Activated CD4-positive, alpha-beta T cell treated with anti-CD3 and anti-CD28 coated beads, Interleukin-2, amount 50 U/mL, for 1 hour (primary cell): ENCODE results near the gene LUZP2.

Source experiments
- DNase-seq: peaks from one replicate; pipeline ENCODE4 v3.0.0-alpha.2; 2020

Gene LUZP2

DNA sequence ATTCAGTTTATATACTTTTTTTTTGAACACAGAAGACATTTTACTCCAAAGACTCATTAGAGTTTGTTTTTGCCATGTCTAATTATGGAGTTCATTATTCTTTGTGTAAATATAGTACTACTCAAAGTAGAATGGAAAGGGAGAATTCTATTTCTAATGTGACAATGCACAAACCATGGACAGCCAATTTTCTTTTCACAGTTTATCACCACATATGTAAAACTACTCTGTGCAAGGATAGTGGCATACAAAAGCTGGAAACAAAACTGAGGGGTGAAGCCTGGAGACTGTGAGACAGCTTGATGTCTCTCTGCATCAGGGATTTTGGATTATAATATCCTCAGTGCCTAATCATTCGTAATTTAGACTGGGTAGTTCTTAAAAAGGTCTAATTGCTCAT, 75.5 kb downstream of the LUZP2 start:
- DNase-seq = no peak

DNA sequence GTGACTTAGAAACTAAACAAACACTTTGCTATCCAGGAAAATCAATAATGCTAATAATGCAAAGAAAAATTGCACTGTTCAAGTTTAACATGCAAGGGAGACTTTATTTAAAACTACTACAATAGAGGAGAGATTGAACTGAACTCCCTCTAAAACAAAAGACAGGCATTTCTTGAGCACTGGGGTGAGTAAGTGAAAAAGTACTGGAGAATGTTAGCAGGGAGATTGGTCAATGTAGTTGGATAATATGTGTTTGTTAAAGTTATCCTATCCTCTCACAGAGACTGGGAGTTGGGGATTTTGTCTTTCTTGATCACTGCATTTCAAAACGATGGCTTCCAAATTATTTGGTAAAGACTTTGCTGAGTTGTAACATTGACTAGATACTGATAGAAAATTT, 77.6 kb downstream of the LUZP2 start:
- DNase-seq = no peak

DNA sequence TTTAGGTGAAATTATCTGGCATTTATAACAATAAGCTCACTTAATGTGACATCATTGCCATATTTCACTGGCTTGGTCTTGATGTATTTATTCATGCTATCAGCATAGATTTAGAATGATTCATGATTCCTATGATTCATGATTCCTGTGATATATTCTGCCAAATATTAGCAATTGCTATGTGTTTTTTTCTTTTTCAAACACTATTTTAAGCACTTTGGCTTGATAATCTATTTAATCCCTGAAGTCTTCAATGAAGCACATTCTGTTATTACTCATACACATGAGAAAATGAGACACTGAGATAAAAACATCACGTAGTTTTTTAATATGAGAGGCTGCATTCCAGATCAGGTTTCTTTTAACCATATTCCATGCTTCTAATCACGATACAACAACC, 78.5 kb downstream of the LUZP2 start:
- DNase-seq = no peak

DNA sequence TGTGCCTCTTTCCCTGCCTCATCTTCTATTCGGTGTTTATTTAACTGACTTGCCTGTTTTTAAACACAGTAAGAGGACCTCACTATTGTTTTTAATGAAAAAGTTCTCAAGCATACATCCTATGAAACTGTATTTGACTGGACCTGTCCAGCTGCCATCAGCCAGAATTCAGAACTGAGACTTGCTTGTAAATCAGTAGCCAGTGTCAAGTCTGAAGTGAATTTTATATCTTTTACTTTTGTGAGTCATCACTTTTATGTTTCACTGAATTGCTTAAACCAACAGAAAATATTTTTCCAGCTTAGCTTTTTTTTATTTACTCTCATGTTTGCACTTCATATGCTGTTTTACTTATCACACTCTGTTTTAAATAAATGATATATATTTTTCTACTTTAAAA, 88.3 kb downstream of the LUZP2 start:
- DNase-seq = no peak

DNA sequence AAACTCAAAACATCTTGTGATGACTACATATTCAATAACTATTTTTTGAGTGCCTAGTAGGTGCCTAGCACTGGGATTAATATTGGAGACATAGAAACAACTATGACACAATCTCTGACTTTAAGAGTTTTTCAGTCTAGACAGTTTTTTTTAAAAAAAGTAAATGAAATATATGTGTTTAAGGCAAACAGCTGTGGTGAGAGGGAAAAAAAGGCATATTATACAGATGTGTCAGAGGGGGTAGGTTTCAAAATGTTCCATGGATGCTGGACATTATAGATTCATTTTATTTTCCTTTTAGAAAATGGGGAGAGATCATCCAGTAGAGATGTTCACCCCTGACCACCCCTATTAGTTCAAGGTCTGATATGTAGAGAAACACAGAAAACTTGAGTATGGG, 90.8 kb downstream of the LUZP2 start:
- no peak for DNase-seq

GRCh38 chr11:24588081-24588480, 91.2 kb downstream of the LUZP2 start:
- no peak for DNase-seq

DNA sequence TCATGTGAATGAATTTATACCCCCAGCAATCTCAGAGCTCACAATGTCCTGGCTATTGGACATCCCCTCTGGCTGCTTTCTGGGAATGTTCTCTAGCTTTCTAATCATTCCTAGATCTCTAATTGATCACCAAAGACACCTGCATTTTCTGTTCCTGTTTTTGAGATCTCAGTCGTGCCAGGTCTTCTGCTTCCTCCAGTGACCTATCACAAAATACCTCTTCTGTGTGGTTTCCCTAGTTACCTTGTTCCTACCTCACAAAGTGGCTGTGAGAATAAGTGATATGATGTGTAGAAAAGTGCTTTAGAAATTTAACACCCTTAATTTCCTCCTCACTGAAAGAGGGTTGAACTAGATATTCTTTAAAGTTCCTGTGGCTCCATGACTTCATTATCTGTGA, 92.2 kb downstream of the LUZP2 start:
- no peak for DNase-seq

DNA sequence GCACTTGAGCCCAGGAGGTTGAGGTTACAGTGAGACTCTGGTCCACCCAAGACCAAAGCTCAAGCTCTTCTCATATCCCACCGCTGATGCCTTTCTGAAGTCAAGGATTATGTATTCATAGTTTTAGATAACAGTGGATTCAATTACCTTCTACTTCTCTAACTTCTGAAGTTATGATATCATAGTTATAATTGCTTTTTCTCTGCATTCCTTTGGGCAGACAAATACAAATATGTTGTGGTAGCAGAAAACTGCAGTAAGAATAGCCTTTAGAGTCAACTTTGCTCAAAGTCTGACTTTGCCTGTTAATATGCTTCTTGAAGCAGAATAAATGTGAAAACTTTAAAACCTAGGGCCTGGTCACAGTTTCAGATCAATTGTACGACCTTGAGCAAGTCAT, 94.4 kb downstream of the LUZP2 start:
- no peak for DNase-seq

GRCh38 chr11:24592360-24592759, 95.5 kb downstream of the LUZP2 start:
- DNase-seq = no peak

DNA sequence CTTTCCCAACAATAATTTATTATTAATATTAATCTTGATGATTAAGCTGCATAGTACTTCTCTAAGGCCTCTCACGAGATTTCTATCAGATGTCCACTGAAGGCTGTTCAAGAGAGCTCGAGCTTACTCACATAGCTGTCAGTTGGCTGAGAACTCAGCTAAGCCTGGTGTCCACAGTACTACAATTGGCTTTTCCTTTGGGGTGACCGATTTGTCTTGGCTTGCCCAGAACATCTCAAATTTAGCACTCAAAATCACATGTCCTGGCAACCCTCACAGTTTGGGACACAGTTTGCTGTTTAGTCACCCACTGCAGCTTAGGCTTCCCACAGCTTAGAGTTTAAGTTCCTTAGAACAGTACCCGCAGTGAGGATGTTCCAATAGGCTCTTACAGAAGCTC, 96.5 kb downstream of the LUZP2 start:
- DNase-seq = no peak

GRCh38 chr11:24594401-24594800, 97.5 kb downstream of the LUZP2 start:
- no peak for DNase-seq

DNA sequence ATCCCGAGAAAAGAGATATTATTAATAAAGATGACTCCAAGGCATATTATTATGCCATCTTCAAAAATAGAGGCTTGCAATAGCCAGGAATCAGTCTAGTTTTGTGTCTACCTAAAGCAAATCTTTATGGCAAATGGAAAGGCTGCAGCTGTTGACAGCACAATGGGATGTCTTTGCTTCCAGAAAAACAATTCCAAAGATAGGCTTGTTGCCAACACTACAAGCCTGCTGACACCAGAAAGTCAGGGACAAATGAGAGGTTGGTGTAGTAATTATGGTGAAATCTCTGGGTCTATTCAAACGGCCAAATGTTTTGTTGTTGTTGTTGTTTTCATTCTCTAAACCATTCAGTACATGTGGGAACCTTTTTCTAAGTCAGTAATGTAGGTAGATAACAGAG, 101.8 kb downstream of the LUZP2 start:
- no peak for DNase-seq

- no peak for DNase-seq
Measured at GRCh38 chr11:24609192-24610119, 112.6 kb downstream of the LUZP2 start.

DNA sequence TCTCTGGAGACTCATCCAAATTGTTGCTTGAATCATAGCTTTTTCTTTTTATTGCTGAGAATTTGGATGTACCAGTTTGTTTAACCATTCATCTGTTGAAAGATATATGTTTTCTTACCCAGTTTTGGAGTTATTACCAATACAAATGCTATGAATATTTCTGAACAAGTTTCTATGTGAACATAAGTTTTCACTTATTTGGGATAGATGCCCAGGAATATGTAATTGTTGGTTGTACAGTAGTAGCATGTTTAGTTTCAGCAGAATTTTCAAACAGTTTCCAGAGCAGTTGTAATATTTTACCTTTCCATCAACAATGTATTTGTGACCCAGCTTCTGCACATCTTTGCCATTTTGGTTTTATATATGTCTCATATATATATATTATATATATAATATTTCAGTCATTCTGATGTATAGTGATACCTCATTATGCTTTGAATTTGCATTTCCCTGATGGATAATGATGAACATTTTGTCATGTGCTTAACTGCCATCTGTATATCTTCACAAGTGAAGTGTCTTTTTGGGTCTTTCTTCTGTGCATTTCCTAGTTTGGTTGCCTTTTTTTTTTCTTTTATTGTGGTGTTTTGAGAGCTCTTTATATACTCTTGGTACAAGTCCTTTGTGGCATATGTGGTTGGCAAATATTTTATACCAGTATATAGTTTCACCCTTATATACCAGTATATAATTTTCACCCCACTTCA, 118.8 kb downstream of the LUZP2 start:
- no peak for DNase-seq

DNA sequence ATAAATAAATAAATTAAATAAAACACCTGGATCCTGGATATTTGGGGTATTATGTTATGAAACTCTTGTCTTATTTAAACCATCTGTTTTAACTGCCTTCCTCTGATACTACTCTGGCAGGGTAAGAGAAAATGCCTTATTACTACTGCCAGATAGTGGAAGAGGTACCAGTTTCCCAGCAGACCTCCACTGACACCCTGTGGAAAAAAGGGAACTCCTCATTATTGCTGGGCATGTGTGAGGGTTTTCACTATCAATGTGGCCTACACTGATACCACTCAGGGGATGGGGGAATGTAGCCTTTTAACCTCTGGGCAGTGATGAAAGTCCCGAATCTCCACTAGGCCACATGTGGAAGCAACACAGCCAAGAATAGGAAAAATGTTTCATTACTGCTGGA, 121.0 kb downstream of the LUZP2 start:
- DNase-seq = no peak

DNA sequence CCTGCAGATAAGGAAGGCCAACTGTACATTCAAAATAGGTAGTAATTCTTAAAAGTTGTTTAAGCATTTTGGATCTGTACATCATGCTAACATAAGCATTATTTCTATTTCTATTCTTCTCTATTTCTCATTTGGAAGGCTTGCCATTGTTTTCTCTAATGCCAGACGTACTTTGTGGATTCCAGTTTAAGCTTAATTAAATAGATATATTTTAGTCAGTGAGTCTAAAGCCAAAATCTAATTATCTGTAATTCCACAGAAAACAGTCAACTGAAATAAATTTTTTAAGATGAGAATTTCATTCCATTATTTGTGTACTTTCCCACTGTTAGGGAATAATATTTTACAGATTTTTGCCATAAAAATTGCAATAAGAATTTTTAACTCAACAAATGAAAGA, 123.0 kb downstream of the LUZP2 start:
- no peak for DNase-seq

GRCh38 chr11:24622262-24622661, 125.4 kb downstream of the LUZP2 start:
- DNase-seq = no peak

DNA sequence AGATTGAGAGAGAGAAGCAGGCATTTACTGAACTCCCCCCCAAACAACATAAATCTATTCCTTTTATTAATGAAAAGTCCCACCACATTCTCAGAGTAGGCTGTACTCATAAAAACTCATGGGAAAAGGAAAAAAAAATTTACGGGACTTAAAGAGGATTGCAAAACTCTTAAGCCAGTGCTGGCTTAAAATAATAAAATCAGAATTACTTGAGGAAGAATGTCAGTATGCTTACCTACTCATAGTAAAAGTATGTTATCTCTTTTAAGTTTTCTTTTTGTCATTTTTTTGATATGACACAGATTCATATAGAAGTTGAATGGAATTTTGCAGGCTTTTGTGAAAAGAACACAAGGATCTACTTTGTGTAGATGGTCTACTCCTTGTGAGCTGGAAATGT, 126.3 kb downstream of the LUZP2 start:
- no peak for DNase-seq

DNA sequence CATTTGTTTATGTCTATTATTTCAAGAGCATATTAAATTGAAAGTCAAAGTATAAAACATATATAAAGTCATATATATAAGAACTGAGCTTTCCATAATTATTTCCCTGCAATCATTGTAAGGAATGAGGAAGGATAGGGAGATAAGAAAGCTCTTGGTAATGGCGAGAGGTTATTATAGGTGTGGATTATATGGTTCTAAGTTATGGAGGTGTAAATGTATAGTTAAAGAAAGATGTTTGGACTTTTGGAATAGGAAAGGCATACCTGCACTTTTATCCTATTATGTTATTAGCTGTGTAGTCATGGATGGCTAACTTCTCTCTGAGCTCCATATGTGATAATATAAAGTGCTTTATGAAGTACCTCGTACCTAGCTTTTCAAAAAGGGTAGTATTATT, 127.6 kb downstream of the LUZP2 start:
- DNase-seq = no peak

DNA sequence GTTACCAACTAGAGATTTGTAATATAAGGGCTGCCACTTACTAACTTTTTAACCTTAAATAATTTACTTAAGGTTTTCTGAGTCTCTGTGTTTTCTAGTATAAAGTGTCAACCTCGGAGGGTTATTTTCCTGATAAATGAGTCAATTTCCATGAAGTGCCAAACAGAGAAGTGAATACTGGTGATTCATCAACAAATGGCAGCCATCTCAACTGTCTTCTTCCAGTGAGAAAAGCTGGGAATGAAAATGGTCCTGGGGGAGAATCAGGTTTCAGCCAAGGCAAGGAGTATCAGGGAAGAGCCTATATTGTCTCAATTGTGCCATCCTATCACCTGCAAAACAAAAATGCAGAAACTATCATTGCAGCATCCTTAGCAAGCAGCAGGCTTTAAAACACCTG, 129.1 kb downstream of the LUZP2 start:
- DNase-seq = no peak

- no peak for DNase-seq
Measured at GRCh38 chr11:24628224-24628776, 131.4 kb downstream of the LUZP2 start.

DNA sequence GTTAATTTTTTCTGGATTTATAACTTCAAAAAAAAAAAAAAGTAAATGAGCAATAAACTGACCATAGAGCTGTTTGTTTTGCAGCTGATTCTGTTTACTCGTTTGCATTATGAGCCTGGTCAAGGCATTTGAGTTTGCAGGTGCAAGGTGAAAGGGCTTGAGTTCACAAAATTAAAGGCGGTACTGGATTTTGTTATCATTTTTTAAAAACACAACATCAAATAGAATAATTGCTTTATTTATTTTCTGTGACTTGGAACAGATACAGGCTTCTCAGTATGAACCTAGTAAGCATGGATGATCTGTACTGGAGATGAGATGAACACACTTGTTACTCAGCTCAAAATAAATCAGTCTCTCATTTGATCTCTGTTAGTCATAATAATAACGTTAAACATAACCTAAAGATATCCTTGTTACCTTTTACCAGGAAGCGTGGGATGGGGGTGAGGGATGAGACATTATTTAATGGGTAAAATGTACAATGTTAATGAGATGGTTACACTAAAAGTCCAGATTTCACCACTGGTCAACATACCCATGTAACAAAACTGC, 137.8 kb downstream of the LUZP2 start:
- DNase-seq = no peak

GRCh38 chr11:24635588-24636290, 138.9 kb downstream of the LUZP2 start:
- no peak for DNase-seq
